ENCODE results near the gene PCDH10.

GRCh38 chr4:133186845-133187244 lies 37.8 kb downstream of the PCDH10 start:
- TF ChIP-seq CTCF (IDR thresholded peaks at IDR 0.05) (no peak), POLR2A (IDR thresholded peaks at IDR 0.05) (no peak)

Measured in thyroid gland (tissue), 4 donors.